GM12875 (cell line): ENCODE measurements around the gene UBA5.

Experiments
- H3K4me3 ChIP-seq: one replicate; pipeline ENCODE4 v1.5.1; 2011; ENCODE audit warnings: low read depth, low read length, control low read depth
- CTCF ChIP-seq: IDR thresholded peaks from 2 replicates; pipeline ENCODE4 v1.5.1; 2011; ENCODE audit warnings: low read depth, mild to moderate bottlenecking, control low read depth, inconsistent platforms, low read length, moderate library complexity, borderline replicate concordance; ENCODE audit not compliant: insufficient read depth

UBA5 gene

GRCh38 chr3:132624790-132625189 lies 35.3 kb upstream of the UBA5 start:
- TF ChIP-seq CTCF, result no peak
- no peak overlapping the region for H3K4me3 ChIP-seq

GRCh38 chr3:132625613-132626012 lies 34.5 kb upstream of the UBA5 start:
- no peak overlapping the region for H3K4me3 ChIP-seq
- TF ChIP-seq CTCF, result no peak

GRCh38 chr3:132626955-132627354 lies 33.2 kb upstream of the UBA5 start:
- H3K4me3 ChIP-seq, result no peak overlapping the region
- no peak for TF ChIP-seq CTCF

- no peak overlapping the region for H3K4me3 ChIP-seq
- no peak for TF ChIP-seq CTCF
These were observed 32.0 kb upstream of the UBA5 start for GRCh38 chr3:132628157-132628556.

GRCh38 chr3:132629928-132630327 lies 30.2 kb upstream of the UBA5 start:
- no peak overlapping the region for H3K4me3 ChIP-seq
- TF ChIP-seq CTCF, result no peak

- H3K4me3 ChIP-seq, result no peak overlapping the region
- no peak for TF ChIP-seq CTCF
These were observed 29.5 kb upstream of the UBA5 start for GRCh38 chr3:132630612-132631011.

GRCh38 chr3:132635052-132635451 lies 25.1 kb upstream of the UBA5 start:
- no peak overlapping the region for H3K4me3 ChIP-seq
- TF ChIP-seq CTCF, result no peak
